22Rv1 (cell line): ENCODE data around the gene CPSF4L.

Source experiments
- H3K27ac ChIP-seq: fragments of 450-650 bp; 2 replicates; pipeline ENCODE4 v1.5.1; 2017
- ZFX ChIP-seq: fragments of 450-650 bp; IDR thresholded peaks from 2 replicates; pipeline ENCODE4 v1.6.1; 2017; ENCODE audit warnings: antibody characterized with exemption, borderline replicate concordance
- TF ChIP-seq, protein P1 (sequence below): fragments of 450-650 bp; IDR thresholded peaks from 2 replicates; pipeline ENCODE4 v1.5.1; 2017; ENCODE audit warnings: mild to moderate bottlenecking

CPSF4L gene

DNA sequence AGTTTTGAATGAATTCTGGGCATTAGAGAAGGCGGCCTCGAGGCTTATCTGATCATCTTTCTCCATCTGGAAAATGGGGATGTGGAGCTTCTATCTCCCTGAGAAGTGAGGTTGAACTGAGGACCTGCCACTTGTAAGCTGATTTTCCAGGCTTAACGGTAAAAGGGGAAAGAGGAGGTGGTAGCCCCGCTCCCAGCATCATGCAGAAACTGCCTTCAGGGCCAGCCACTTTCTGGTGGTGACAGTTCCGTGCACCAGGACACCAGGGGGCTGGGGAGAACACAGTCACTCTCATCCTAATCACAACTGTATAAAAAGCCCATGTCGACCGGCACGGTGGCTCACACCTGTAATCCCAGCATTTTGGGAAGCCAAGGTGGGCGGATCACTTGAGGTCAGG, 20.9 kb upstream of the CPSF4L start:
- TF ChIP-seq, protein P1, sequence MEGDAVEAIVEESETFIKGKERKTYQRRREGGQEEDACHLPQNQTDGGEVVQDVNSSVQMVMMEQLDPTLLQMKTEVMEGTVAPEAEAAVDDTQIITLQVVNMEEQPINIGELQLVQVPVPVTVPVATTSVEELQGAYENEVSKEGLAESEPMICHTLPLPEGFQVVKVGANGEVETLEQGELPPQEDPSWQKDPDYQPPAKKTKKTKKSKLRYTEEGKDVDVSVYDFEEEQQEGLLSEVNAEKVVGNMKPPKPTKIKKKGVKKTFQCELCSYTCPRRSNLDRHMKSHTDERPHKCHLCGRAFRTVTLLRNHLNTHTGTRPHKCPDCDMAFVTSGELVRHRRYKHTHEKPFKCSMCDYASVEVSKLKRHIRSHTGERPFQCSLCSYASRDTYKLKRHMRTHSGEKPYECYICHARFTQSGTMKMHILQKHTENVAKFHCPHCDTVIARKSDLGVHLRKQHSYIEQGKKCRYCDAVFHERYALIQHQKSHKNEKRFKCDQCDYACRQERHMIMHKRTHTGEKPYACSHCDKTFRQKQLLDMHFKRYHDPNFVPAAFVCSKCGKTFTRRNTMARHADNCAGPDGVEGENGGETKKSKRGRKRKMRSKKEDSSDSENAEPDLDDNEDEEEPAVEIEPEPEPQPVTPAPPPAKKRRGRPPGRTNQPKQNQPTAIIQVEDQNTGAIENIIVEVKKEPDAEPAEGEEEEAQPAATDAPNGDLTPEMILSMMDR: no peak
- TF ChIP-seq ZFX: no peak
- no peak overlapping the region for H3K27ac ChIP-seq

- no peak overlapping the region for H3K27ac ChIP-seq
- TF ChIP-seq ZFX: no peak
- TF ChIP-seq, protein P1: no peak
Observed at GRCh38 chr17:73281928-73282327, 20.2 kb upstream of the CPSF4L start.

GRCh38 chr17:73280191-73280590, 18.5 kb upstream of the CPSF4L start:
- no peak for TF ChIP-seq ZFX
- TF ChIP-seq, protein P1: no peak
- H3K27ac ChIP-seq: no peak overlapping the region

- TF ChIP-seq ZFX: no peak
- TF ChIP-seq, protein P1: no peak
- H3K27ac ChIP-seq: no peak overlapping the region
Observed at GRCh38 chr17:73279704-73280103, 18.0 kb upstream of the CPSF4L start.

DNA sequence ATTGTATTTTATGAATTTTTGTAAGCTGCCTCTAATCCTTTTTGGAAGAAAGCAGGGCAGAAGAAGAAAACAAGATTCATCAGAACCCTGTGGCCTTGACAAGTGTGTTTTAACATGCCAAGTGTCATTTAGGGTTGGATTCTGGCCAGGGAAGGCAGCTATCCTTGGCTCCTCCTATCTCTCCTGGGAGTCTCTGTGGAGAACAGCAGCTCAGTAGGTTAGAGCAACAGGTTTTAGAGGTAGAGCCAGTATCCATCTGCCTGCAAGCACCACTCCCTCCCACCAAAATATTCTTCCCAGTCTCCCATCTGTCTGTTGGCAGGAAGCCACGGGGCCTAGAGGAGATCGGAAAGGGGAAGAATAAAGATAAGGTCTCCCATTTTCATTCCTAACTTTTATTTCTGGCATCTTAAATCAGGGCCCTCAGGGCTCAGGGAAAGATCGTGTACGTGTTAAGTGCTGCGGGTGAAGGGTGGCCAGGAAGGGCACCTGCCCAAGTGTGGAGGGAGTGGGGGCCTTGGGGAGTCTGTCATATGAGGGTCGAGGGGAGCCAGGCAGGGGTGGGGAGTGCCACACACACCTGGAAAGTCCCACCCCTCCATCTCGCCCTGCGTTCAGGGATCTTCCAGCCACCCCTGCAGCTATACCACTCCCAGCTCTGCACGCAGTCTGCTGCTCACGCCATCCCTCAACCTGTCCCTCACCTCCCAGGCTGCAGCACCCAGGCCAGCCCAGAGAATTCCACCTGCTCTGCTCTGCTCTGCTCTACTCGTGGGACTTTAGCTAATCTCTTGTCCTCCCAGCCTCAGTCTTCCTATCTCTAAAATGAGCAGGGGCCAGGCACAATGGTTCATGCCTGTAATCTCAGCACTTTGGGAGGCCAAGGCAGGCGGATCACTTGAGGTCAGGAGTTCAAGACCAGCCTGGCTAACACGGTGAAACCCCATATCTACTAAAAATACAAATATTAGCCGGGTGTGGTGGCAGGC, 17.1 kb upstream of the CPSF4L start:
- TF ChIP-seq ZFX: no peak
- TF ChIP-seq, protein P1: no peak
- no peak overlapping the region for H3K27ac ChIP-seq

- TF ChIP-seq, protein P1: no peak
- no peak for TF ChIP-seq ZFX
- no peak overlapping the region for H3K27ac ChIP-seq
Observed at GRCh38 chr17:73278049-73278464, 16.4 kb upstream of the CPSF4L start.

DNA sequence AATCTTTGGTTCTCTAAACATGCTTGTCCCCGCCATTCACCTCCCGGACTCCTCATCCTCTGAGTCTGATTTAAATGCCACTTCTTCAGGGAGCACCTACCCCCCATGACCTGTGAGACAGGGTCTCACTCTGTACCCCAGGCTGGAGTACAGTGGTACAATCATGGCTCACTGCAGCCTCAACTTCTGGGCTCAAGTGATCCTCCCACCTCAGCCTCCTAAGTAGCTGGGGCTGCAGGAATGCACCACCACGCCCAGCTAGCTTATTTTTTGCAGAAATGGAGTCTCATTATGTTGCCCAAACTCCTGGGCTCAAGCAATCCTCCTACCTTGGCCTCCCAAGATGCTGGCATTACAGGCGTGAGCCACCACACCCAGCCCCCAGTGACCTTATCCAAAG, 12.8 kb upstream of the CPSF4L start:
- no peak for TF ChIP-seq ZFX
- TF ChIP-seq, protein P1: no peak
- no peak overlapping the region for H3K27ac ChIP-seq
